ENCODE data around the gene CDK17. TPM values are rescaled to one million over a fixed set of nuclear protein-coding genes. Genes with fewer than 3 reads are reported as not detected.

CDK17 gene
- total and polyA plus RNA-seq, 2 experiments from 2014 or later = 21.7 to 34.7 TPM

- peaks cover 28% of the 10 kb centered on the region for H3K4me1 ChIP-seq (ENCODE audit: low read depth)
- no peaks in the 10 kb centered on the region for H3K27me3 ChIP-seq
- H3K9me3 ChIP-seq (ENCODE audit: low read depth) = no peaks in the 10 kb centered on the region
- no peak for TF ChIP-seq CTCF (IDR thresholded peaks at IDR 0.05; ENCODE audit: low read depth, low read length)
- no peak overlapping the region for H3K27ac ChIP-seq
- H3K36me3 ChIP-seq = no peaks in the 10 kb centered on the region
- DNase-seq (ENCODE audit: low read depth in 1 of 2, low spot score in 1 of 2) = peak in 1 of 2 donors; percentile 87
- H3K4me3 ChIP-seq = no peak overlapping the region
These were observed 163.9 kb downstream of the CDK17 start for GRCh38 chr12:96236221-96236822.

GRCh38 chr12:96235484-96235826 is 164.8 kb downstream of the CDK17 start:
- H3K36me3 ChIP-seq = no peaks in the 10 kb centered on the region
- H3K27ac ChIP-seq = no peak overlapping the region
- DNase-seq (ENCODE audit: low read depth in 1 of 2, low spot score in 1 of 2) = no peak
- no peak for TF ChIP-seq CTCF (IDR thresholded peaks at IDR 0.05; ENCODE audit: low read depth, low read length)
- no peak overlapping the region for H3K4me3 ChIP-seq
- peaks cover 24% of the 10 kb centered on the region for H3K4me1 ChIP-seq (ENCODE audit: low read depth)
- H3K27me3 ChIP-seq = no peaks in the 10 kb centered on the region
- H3K9me3 ChIP-seq (ENCODE audit: low read depth) = no peaks in the 10 kb centered on the region

DNA sequence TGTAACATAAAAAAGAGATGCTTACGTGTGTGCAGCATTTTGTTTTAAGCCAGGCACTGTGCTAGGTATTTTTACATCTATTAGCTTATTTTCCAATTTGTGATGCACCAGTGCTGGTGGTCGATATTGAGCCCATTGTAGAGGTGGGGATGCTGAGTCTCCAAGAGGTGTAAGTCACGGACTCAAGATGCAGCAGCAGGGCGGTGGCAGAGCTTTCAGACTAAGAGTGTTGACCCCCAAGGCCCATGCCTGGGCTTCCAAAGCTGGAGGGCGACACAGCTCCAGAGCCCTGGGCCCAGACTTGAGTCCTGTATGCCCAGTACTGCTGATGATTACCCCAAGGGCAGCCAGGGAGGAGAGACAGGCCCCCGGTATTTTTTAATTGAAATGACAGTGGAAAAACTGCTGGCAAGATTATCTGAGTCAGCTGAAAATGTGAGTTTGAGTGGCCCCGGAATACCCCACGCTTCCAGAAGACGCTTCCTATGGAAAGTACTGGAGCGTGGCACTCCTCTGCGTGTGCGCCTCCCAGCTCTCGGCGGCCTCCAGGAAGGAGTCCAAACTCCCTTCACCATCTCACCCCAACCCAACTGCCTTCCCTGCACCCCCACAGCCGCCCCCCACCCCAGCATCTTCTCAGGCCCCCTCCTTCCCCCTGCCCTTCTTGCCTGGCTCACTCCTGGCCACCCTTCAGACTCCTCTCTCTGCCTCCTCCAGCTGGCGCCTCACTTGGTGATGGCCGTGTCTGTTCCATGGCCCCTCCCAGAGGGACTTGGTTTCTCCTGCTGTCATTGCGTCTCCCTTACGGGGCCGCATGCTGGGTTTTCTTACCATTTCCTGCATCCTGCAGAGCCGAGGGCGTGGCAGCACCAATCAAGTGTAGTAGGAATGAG is 165.4 kb downstream of the CDK17 start:
- TF ChIP-seq CTCF (IDR thresholded peaks at IDR 0.05; ENCODE audit: low read depth, low read length) = no peak
- Histone ChIP-seq H3K27ac (no peak overlapping the region), H3K4me1 (ENCODE audit: low read depth) (peaks cover 18% of the 10 kb centered on the region), H3K4me3 (no peak overlapping the region), H3K27me3 (no peaks in the 10 kb centered on the region), H3K36me3 (no peaks in the 10 kb centered on the region), H3K9me3 (ENCODE audit: low read depth) (no peaks in the 10 kb centered on the region)
- DNase-seq (ENCODE audit: low read depth in 1 of 2, low spot score in 1 of 2) = no peak

GRCh38 chr12:96233939-96234461 is 166.2 kb downstream of the CDK17 start:
- H3K36me3 ChIP-seq = no peaks in the 10 kb centered on the region
- no peaks in the 10 kb centered on the region for H3K9me3 ChIP-seq (ENCODE audit: low read depth)
- TF ChIP-seq CTCF (IDR thresholded peaks at IDR 0.05; ENCODE audit: low read depth, low read length) = no peak
- H3K4me3 ChIP-seq = no peak overlapping the region
- no peaks in the 10 kb centered on the region for H3K27me3 ChIP-seq
- peak in 1 of 2 donors; percentile 98 for DNase-seq (ENCODE audit: low read depth in 1 of 2, low spot score in 1 of 2)
- peaks cover 13% of the 10 kb centered on the region for H3K4me1 ChIP-seq (ENCODE audit: low read depth)
- H3K27ac ChIP-seq = no peak overlapping the region

DNA sequence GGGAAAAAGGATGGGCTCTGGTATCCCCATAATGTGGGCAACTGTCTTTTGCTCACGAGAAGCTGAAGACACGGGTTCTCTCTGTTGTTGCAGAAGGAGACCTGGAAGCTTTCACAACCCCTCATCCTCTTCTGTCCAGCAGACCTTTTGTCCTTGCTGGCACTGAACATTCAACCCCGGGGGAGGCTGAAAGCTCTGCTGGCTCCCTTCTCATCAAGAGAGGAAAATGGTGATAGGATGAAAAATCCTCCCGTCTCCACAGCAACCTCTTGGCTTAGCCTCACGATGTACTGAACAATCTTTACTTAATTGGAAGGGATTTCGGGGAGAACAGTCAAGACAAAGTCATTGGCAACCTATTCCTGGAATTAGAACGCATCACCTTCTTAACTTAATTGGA is 167.1 kb downstream of the CDK17 start:
- TF ChIP-seq CTCF (IDR thresholded peaks at IDR 0.05; ENCODE audit: low read depth, low read length) = no peak
- peaks cover 4% of the 10 kb centered on the region for H3K4me1 ChIP-seq (ENCODE audit: low read depth)
- DNase-seq (ENCODE audit: low read depth in 1 of 2, low spot score in 1 of 2) = peak in 1 of 2 donors; percentile 69
- H3K9me3 ChIP-seq (ENCODE audit: low read depth) = no peaks in the 10 kb centered on the region
- H3K27me3 ChIP-seq = no peaks in the 10 kb centered on the region
- no peak overlapping the region for H3K4me3 ChIP-seq
- no peak overlapping the region for H3K27ac ChIP-seq
- no peaks in the 10 kb centered on the region for H3K36me3 ChIP-seq
